SKM-1 (cell line): ENCODE data around the gene ATP5PO.
A peak's percentile ranks its signal among the peaks of the same experiment; 100 is the strongest.
"Not testable (repeated sequence)": the region's sequence is repeated elsewhere in the genome, so short reads cannot be mapped to it uniquely, and the experiment has no call there.

Source experiments
- DNase-seq: peaks from one replicate; lab custom pipeline; 2025; ENCODE audit not compliant: unreplicated experiment; lab: John Stamatoyannopoulos, UW

ATP5PO gene

GRCh38 chr21:33940881-33941245, 25.3 kb upstream of the ATP5PO start:
- no peak for DNase-seq

DNA sequence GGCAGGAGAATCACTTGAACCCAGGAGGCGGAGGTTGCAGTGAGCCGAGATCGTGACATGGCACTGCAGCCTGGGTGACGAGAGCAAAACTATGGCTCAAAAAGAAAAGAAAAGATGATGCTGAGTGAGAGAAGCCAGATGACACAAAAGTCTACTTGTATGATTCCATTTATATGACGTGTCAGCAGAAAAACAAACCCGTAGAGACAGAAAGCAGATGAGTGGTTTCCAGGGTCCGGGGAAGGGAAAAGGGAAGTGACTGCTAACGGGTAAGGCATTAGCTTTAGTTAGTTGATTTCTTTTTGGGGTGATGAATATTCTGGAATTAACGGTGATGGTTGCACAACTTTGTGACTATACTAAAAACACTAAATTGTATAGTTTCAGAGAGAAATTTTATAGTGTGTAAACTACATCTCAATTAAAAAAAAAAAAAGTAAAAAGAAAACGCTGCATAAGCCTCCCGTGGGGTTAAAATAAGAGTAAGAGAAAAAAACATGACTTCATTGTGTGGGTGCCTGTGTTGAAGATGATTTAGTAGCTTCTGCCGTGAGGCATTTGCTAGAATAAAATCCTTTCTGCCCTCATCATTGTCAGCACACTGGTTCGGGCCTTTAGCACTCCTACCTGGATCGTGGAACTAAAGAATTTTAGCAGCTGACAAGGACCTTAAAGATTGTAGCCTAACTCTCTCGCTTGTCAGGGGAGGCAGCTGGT, 24.7 kb upstream of the ATP5PO start:
- DNase-seq: no peak

GRCh38 chr21:33939226-33939625, 23.6 kb upstream of the ATP5PO start:
- no peak for DNase-seq

GRCh38 chr21:33938381-33938780, 22.8 kb upstream of the ATP5PO start:
- DNase-seq: no peak

GRCh38 chr21:33937931-33938339, 22.3 kb upstream of the ATP5PO start:
- no peak for DNase-seq

DNA sequence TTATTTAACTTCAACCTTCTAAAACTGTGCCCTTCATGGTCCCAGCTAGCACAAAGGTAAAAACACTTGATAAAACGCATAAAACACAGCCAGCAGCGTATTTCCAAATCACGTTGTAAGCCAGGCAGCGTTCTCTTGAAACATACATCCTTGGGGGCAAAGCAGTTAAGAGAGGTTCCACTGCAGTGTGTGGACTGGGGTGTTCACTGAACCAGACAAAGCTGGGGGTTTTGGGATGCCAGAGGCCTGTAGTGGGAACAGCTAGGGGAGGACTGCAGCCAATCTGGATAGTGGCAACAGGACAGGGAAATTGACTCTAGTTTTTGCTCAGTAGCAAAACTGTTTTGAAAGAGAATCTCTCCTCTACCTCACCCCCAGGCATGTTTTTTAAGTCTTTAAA, 21.5 kb upstream of the ATP5PO start:
- no peak for DNase-seq

DNA sequence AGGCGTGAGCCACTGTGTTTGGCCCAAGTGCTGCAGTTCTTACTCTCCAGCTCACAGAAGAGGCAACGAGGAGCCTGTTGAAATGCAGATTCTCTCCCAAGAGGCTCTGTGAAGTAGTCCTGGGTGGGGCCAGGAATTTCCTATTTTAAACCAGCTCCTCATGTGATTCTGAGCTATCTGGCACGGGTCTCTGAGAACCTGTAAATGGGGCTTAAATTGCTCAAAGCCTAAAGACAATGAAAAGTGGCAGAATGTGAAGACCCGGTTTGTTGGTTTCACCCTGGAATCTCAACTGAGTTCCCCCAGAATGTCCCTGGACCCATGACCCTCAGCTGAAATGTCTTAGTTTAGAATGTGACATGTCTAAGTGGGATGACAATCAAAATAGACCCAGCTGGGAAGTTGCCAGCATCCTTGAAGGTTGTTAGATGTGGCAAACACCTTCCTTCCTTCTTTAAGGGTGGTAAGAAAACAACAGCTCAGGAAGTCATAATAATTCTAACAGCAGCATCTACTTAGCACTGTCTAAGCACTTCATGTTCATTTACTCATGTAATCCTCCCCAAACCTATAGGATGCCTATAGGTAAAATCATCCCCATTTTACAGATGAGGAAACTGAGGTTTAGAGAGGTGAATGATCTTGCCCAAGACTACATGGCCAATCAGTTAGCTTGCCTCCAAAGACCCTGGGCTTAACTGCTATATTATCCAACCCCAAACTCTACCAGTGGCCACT, 20.9 kb upstream of the ATP5PO start:
- DNase-seq: no peak

DNA sequence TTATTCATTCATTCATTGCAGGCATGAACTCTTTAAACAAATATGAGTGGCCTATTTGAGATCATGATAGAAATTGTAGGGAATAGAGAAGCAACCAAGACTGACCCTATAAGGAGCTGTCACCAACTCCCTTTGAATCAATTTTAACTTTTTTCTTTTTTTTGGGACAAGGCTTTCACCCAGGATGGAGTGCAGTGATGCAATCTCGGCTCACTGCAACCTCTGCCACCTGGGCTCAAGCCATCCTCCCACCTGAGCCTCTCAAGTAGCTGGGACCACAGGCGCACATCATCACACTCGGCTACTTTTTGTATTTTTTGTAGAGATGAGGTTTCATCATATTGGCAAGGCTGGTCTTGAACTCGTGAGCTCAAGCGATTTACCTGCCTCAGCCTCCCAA, 17.1 kb upstream of the ATP5PO start:
- no peak for DNase-seq

DNA sequence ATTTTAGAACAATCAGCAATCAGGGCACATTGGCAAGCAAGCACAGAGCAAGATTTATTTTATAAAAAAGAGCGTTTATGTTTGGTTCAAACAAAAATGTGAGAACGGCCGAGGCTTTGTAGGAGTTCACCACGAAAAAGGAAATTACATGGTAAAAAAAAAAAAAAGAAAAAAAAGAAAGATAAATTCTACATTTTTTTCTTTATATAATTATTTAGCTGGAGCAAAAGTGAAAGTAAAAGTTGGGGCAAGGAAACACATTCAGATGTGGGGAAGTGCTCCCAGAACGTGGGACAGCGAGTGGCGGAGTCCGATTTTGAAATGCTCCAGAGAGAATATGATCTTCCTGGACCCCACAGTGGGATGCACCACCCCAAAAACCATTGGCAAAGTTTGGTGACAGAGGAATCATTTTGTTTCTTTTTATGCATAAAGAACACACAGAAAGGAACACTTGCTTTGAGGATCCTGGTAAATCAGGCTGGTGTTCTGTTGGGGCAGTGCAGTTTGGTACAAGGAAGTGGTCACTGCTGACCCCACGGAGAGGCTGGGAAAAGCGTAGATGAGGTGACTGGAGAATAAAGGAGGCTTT, 16.3 kb upstream of the ATP5PO start:
- DNase-seq: no peak

DNA sequence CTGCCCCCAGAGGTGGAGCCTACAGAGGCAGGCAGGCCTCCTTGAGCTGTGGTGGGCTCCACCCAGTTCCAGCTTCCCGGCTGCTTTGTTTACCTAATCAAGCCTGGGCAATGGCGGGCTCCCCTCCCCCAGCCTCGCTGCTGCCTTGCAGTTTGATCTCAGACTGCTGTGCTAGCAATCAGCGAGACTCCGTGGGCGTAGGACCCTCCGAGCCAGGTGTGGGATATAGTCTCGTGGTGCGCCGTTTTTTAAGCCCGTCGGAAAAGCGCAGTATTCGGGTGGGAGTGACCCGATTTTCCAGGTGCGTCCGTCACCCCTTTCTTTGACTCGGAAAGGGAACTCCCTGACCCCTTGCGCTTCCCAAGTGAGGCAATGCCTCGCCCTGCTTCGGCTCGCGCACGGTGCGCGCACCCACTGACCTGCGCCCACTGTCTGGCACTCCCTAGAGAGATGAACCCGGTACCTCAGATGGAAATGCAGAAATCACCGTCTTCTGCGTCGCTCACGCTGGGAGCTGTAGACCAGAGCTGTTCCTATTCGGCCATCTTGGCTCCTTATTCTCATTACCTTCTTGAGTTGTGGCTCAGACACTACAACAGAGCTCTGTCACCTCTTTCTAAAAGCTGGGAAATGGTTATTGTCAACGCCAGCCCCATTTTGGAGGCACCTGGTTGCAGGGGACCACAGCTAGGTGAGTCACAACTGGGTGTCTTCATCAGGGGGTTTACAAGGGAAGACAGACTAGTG, 15.6 kb upstream of the ATP5PO start:
- DNase-seq: not testable (repeated sequence)

DNA sequence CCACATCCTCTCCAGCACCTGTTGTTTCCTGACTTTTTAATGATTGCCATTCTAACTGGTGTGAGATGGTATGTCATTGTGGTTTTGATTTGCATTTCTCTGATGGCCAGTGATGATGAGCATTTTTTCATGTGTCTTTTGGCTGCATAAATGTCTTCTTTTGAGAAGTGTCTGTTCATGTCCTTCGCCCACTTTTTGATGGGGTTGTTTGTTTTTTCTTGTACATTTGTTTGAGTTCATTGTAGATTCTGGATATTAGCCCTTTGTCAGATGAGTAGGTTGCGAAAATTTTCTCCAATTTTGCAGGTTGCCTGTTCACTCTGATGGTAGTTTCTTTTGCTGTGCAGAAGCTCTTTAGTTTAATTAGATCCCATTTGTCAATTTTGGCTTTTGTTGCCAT, 10.6 kb upstream of the ATP5PO start:
- not testable (repeated sequence) for DNase-seq

DNA sequence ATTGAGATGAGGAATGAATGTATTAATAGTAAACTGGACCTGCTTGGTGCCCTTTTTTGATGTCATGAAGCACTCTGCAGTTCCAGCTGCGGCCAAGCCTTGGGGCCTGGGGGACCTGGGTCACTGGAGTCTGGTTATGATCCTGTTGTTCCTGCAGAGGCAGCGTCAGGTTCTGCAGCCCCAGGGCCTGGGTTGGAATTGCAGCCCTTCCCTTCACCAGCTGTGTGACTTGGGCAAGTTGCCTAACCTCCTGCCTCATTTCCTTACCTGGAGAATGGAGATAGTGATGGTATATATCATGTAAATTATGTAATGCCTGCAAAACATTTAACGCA, 9.1 kb upstream of the ATP5PO start:
- no peak for DNase-seq

DNA sequence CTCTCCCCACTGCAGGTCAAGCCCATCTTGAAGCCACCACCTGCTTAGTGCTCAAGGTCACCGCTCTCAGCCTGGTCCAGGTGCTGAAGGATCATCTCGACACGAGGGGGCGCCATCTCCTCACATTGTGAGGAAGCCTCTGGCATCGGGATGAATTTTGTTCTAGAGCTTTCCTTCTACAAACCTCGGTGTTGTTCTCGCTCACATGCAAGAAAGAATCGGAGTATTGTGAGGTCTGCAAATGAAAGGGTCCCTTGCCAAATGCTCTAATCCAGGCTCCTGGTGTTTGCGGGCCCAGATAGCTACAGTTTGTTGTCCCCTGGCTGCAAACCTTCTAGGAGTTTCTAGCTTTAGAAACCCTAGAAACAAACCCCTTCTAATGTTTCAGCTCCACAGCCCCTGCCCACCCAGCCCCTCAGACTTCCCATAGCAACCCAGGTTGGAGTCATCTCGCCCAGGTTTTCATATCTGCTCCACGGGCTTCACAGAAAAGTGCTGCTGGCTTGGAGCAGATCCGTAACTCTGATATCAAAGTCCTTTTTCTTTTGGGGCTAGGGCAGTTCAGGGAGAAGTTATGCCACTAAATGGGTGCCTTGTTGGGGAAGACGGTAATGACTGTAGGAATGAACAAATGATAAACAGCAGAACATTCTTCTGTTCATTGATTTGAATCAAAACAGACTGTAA, 8.6 kb upstream of the ATP5PO start:
- DNase-seq: peak; percentile 77

- no peak for DNase-seq
Observed at GRCh38 chr21:33917421-33917820, 1.8 kb upstream of the ATP5PO start.

DNA sequence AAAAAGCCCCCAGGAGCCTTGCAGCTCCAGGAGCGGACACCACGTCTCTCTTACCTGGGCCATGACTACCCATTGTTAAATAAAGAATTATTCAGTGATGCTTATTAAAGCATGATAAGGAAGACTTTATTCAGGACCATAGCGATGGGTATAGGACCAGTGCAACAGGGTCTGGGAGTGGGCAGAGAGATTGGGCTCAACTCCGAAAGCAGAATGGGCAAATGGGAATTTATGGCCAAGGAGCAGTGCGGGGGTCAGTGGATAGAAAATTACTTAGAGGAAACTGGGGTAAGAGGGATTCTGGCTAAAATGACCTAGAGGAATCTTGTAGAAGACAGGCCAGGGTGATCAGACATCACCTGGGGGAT, 580 bp upstream of the ATP5PO start:
- no peak for DNase-seq

- no peak for DNase-seq
Observed at GRCh38 chr21:33914188-33914587, 1.4 kb downstream of the ATP5PO start.

DNA sequence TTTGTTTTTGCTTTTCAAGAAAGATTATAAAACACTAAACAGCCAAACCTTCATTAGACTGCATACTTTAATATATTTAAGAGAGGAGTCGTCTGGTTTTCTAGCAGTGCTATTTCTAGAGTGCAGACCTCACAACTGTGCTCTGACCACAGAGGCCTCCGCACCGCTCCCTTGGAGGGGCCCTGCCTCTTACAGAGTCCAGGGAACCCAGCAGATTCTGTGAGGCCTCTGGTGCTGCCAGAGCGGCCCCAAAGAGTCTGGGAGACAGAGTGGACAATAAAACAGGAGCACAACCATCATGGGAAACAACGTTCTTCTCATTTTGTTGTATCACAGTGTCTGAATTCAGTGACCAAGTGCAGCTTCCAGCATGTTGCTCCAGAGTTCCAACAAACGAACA, 5.8 kb downstream of the ATP5PO start:
- no peak for DNase-seq

DNA sequence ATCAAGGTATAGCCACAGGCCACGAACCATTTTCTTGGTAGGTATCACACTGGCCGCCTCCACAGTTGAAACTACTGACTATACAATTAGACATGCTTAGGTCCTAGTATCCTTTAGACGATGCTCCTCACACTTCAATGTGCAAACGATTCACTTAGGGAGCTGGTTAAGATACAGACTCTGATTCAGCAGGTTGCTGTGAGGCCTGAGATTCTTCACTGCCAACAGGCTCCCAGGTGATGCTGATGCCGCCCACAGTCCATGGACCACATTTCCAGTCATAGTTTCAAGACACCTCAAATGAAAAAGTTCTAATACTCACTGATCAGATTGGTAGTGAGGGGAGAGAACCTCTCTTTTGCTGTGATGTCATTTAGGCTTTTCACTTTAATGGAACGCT, 6.8 kb downstream of the ATP5PO start:
- no peak for DNase-seq

DNA sequence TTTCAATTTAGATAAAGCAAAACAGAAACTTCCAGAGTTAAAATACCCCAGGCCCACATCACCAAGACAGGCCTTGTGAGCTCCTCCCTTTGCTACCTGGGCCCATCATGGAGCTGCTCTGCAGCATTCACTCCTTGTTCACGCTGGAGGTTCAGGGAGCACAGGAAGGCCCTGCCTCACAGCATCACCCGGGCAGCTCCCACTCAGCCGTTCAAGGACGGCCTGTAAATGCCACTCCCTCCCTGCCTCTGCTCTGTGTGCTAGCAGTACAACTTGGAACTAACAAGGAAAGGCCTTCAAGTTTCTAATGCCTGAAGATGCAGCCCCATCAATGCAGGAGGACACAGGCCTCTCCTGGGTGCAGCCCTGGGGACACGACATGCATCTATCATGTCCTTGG, 11.6 kb downstream of the ATP5PO start:
- DNase-seq: no peak

- no peak for DNase-seq
Observed at GRCh38 chr21:33902349-33902748, 13.3 kb downstream of the ATP5PO start.
